Stomach (tissue), 9 donors: ENCODE measurements around the gene EDN1. TPM values are rescaled to one million over a fixed set of nuclear protein-coding genes. Genes with fewer than 3 reads are reported as not detected.

ENCODE experiments used
- DNase-seq, 2 donors: peaks; one replicate each; pipeline versions ENCODE4 v3.0.0 to v3.0.0-alpha.2; 2013 to 2019
- H3K27ac ChIP-seq, 5 donors: fragments of 200-600 bp in 4 of 5; sonication (generic) in 4 of 5; one replicate each; pipeline ENCODE4 v1.5.1; 2013 to 2019; ENCODE audit warnings: mild to moderate bottlenecking in 1 of 5, moderate library complexity in 1 of 5
- H3K27me3 ChIP-seq, 3 donors: fragments of 200-600 bp; sonication (generic); one replicate each; pipeline ENCODE4 v1.5.1; 2017 to 2019; ENCODE audit warnings: mixed run types in 1 of 3
- H3K36me3 ChIP-seq, 4 donors: fragments of 200-600 bp; sonication (generic); 1 replicate in 3 of 4; 2 replicates in 1 of 4; pipeline ENCODE4 v1.5.1; 2016 to 2019
- H3K4me1 ChIP-seq, 4 donors: fragments of 200-600 bp; sonication (generic); one replicate each; pipeline ENCODE4 v1.5.1; 2016 to 2019
- H3K4me3 ChIP-seq, 4 donors: fragments of 200-600 bp; sonication (generic) in 3 of 4; one replicate each; pipeline ENCODE4 v1.5.1; 2016 to 2019; ENCODE audit warnings: mild to moderate bottlenecking in 1 of 4
- H3K9me3 ChIP-seq, 4 donors: fragments of 200-600 bp; sonication (generic); one replicate each; pipeline ENCODE4 v1.5.1; 2016 to 2019
- CTCF ChIP-seq, 7 experiments: fragments of 450-650 bp in 4 of 7; fragments of 200-600 bp in 3 of 7; sonication (generic) in 3 of 7; IDR thresholded peaks; one replicate each; pipeline ENCODE4 v1.5.1; 2016 to 2019; ENCODE audit warnings: antibody characterized with exemption in 7 of 7, control low read depth in 2 of 7, mild to moderate bottlenecking in 1 of 7
- EP300 ChIP-seq: sonication (generic); formaldehyde crosslinking; IDR thresholded peaks from one replicate; pipeline ENCODE4 v1.6.1; 2017; ENCODE audit warnings: antibody characterized with exemption
- POLR2A ChIP-seq, 4 donors: fragments of 450-650 bp; IDR thresholded peaks; one replicate each; pipeline ENCODE4 v1.6.1; 2016; ENCODE audit warnings: antibody characterized with exemption in 4 of 4, control low read depth in 2 of 4, mild to moderate bottlenecking in 1 of 4, moderate library complexity in 1 of 4
- POLR2AphosphoS5 ChIP-seq, 3 donors: sonication (generic); formaldehyde crosslinking; IDR thresholded peaks; one replicate each; pipeline ENCODE4 v1.6.1; 2016; ENCODE audit warnings: antibody characterized with exemption in 3 of 3
- WGBS, 5 donors: extraction: QIAGEN DNeasy Blood & Tissue Kit in 3 of 5; methylation state at CpG; one replicate each; pipeline versions ENCODE4 v1.1.5 to v1.1.7; 2013 to 2018; 5-methylcytosine and 5-hydroxymethylcytosine counted together
- intact Hi-C: fragments of 100-400 bp; cut with DNase I; formaldehyde crosslinking; loops from one replicate; pipeline ENCODE4 v1.15.1; 2023; ENCODE audit warnings: low total_unique reads
- polyA plus RNA-seq, 3 donors: library from polyadenylated mRNA; stranded (reverse); fragments of 200-250 nt; gene quantifications; one replicate each; pipeline ENCODE4 v1.2.3, GENCODE V29; 2013
- total RNA-seq, 5 donors: library from RNA; depleted of rRNA; stranded (reverse); fragments of >200 nt; gene quantifications; one replicate each; pipeline versions ENCODE4 v1.1.0 to v1.2.3, GENCODE V29; 2014 to 2016
- donor health status: healthy with polysubstance abuse.
- donor health status: Bipolar disorder and iron deficiency.
- donor health status: healthy.

Gene EDN1
- total and polyA plus RNA-seq, 8 donors, result 0.58 to 95.1 (median 12.6) TPM

GRCh38 chr6:12245360-12245759, 44.8 kb upstream of the EDN1 start:
- no peak for TF ChIP-seq POLR2A (IDR thresholded peaks at IDR 0.05)
- no peak for TF ChIP-seq POLR2AphosphoS5 (IDR thresholded peaks at IDR 0.05)
- no peak for TF ChIP-seq EP300
- no peak for TF ChIP-seq CTCF (IDR thresholded peaks at IDR 0.05)
- DNase-seq, result no peak
- Histone ChIP-seq H3K27ac (no peak overlapping the region), H3K4me1 (no peaks in the 10 kb centered on the region), H3K4me3 (no peak overlapping the region), H3K27me3 (no peaks in the 10 kb centered on the region), H3K9me3 (no peaks in the 10 kb centered on the region), H3K36me3 (no peaks in the 10 kb centered on the region)
- intact Hi-C loops, result no loop called here
- 61 to 69% (median 65%) methylated on average over 1 of the region's 1 CpG for WGBS, 5 donors

GRCh38 chr6:12245763-12246718, 44.1 kb upstream of the EDN1 start:
- TF ChIP-seq POLR2AphosphoS5 (IDR thresholded peaks at IDR 0.05) (no peak), POLR2A (IDR thresholded peaks at IDR 0.05) (no peak), CTCF (IDR thresholded peaks at IDR 0.05) (no peak), EP300 (no peak)
- Histone ChIP-seq H3K27me3 (no peaks in the 10 kb centered on the region), H3K36me3 (no peaks in the 10 kb centered on the region), H3K9me3 (no peaks in the 10 kb centered on the region), H3K27ac (no peak overlapping the region), H3K4me1 (no peaks in the 10 kb centered on the region), H3K4me3 (no peak overlapping the region)
- no peak for DNase-seq
- intact Hi-C loops, result no loop called here
- 55 to 61% (median 56%) methylated on average over 6 of the region's 6 CpGs for WGBS, 5 donors

- Histone ChIP-seq H3K4me3 (no peak overlapping the region), H3K27me3 (no peaks in the 10 kb centered on the region), H3K9me3 (no peaks in the 10 kb centered on the region), H3K27ac (no peak overlapping the region), H3K4me1 (no peaks in the 10 kb centered on the region), H3K36me3 (no peaks in the 10 kb centered on the region)
- 94 to 99% (median 97%) methylated on average over 2 of the region's 2 CpGs for WGBS, 5 donors
- intact Hi-C loops, result no loop called here
- DNase-seq, result no peak
- no peak for TF ChIP-seq POLR2AphosphoS5 (IDR thresholded peaks at IDR 0.05)
- no peak for TF ChIP-seq CTCF (IDR thresholded peaks at IDR 0.05)
- no peak for TF ChIP-seq POLR2A (IDR thresholded peaks at IDR 0.05)
- TF ChIP-seq EP300, result no peak
These were observed 43.3 kb upstream of the EDN1 start for GRCh38 chr6:12246900-12247299.

DNA sequence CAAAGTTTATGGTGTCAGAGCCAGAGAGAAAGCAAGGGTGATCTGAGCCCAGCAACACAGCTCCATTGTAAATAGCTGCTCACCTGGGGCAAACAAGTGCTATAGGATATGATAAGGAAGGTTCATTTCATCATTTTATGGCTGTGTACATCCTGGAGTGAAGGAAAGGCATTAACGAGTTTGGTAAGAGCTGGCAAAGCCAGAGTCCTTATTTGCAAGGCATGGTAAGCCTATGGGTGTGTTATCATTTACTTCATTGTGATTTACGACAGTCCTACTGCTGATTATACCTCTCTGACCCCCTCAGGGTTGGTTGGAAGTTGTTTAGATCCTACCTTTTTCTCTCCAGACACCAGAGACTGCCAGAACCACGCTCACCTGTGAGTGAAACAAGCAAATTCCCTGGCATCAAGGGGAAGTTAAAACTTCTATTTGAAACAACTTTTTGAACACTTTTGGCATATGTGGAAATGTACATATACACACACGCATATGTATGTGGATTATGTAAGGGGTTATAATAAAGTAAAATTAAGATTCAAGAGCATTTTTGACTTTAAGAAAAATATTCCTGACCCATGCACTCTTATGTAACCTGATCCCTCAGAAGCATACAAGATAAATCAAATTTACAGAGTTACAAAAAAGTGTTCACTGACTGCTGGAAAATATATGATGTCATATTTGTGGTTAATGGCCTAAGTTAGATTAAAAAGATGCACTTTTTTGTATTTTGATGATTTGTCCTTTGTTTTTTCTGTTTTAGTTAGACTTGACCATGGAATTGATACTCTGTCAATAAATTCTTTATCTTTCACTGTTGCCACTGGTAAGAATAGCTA, 40.4 kb upstream of the EDN1 start:
- 62 to 78% (median 63%) methylated on average over 4 of the region's 4 CpGs for WGBS, 5 donors
- H3K27me3 ChIP-seq, result no peaks in the 10 kb centered on the region
- no peak overlapping the region for H3K4me3 ChIP-seq
- no peak for DNase-seq
- intact Hi-C loops, result no loop called here
- H3K9me3 ChIP-seq, result no peaks in the 10 kb centered on the region
- H3K4me1 ChIP-seq, result no peaks in the 10 kb centered on the region
- H3K36me3 ChIP-seq, result no peaks in the 10 kb centered on the region
- H3K27ac ChIP-seq, result no peak overlapping the region
- TF ChIP-seq EP300, result no peak
- no peak for TF ChIP-seq POLR2A (IDR thresholded peaks at IDR 0.05)
- no peak for TF ChIP-seq CTCF (IDR thresholded peaks at IDR 0.05)
- TF ChIP-seq POLR2AphosphoS5 (IDR thresholded peaks at IDR 0.05), result no peak
